Caco-2 (cell line): ENCODE measurements around the gene TALDO1. TPM values are rescaled to one million over a fixed set of nuclear protein-coding genes. Genes with fewer than 3 reads are reported as not detected.

Experiments used
- BruUV-seq: library from RNA; stranded (reverse); fragments of 400-500 nt; replicated peaks from 2 replicates; lab custom pipeline; 2021; lab: Mats Ljungman, UMichigan
- CTCF ChIA-PET: fragments of 300-600 bp; sonication (Branson Sonifier 250); formaldehyde crosslinking; loops from one replicate; lab custom pipeline; 2022; ENCODE audit warnings: antibody characterized with exemption; lab: Charles Lee
- POLR2A ChIA-PET: fragments of 300-600 bp; sonication (Branson Sonifier 250); formaldehyde crosslinking; loops from one replicate; lab custom pipeline; 2022; ENCODE audit warnings: antibody characterized with exemption; lab: Charles Lee
- DNase-seq, 2 experiments: peaks; one replicate each; pipeline versions ENCODE4 v3.0.0 to v3.0.0-alpha.2; 2020 to 2022
- H3K27me3 ChIP-seq: replicated peaks from 2 replicates; pipeline ENCODE4 v1.6.0; 2011; ENCODE audit warnings: low read length; ENCODE audit not compliant: control insufficient read depth, insufficient read depth
- H3K36me3 ChIP-seq: 2 replicates; pipeline ENCODE4 v1.5.1; 2011; ENCODE audit warnings: low read length; ENCODE audit not compliant: control insufficient read depth, insufficient read depth
- H3K4me1 ChIP-seq: fragments of 250-450 bp; sonication (Bioruptor Pico); 2 replicates; pipeline ENCODE4 v1.5.1; 2020; ENCODE audit warnings: mild to moderate bottlenecking
- H3K4me3 ChIP-seq: 2 replicates; pipeline ENCODE4 v1.5.1; 2011; ENCODE audit warnings: low read depth, mild to moderate bottlenecking, control low read depth, low read length
- H3K9me3 ChIP-seq: fragments of 250-450 bp; sonication (Bioruptor Pico); 2 replicates; pipeline ENCODE4 v1.5.1; 2020; ENCODE audit warnings: mild to moderate bottlenecking, moderate library complexity
- H3K27ac Mint-ChIP-seq: one replicate; pipeline ENCODE4 v1.8.0; 2022; ENCODE audit warnings: mixed read lengths; ENCODE audit not compliant: unreplicated experiment
- H3K27me3 Mint-ChIP-seq: one replicate; pipeline ENCODE4 v1.8.0; 2022; ENCODE audit warnings: mixed read lengths; ENCODE audit not compliant: insufficient read depth, unreplicated experiment
- H3K36me3 Mint-ChIP-seq: one replicate; pipeline ENCODE4 v1.8.0; 2022; ENCODE audit warnings: mild to moderate bottlenecking, mixed read lengths; ENCODE audit not compliant: insufficient read depth, unreplicated experiment
- H3K4me1 Mint-ChIP-seq: one replicate; pipeline ENCODE4 v1.8.0; 2022; ENCODE audit warnings: low read depth, mixed read lengths; ENCODE audit not compliant: unreplicated experiment
- H3K4me3 Mint-ChIP-seq: one replicate; pipeline ENCODE4 v1.8.0; 2022; ENCODE audit warnings: mild to moderate bottlenecking, moderate library complexity, mixed read lengths; ENCODE audit not compliant: unreplicated experiment
- H3K9me3 Mint-ChIP-seq: one replicate; pipeline ENCODE4 v1.8.0; 2022; ENCODE audit warnings: mixed read lengths; ENCODE audit not compliant: unreplicated experiment
- CTCF ChIP-seq, 2 experiments: fragments of 200-600 bp in 1 of 2; IDR thresholded peaks; 1 replicate in 1 of 2; 2 replicates in 1 of 2; pipeline versions ENCODE4 v1.5.1 to v1.8.0; 2011 to 2022; ENCODE audit warnings: antibody characterized with exemption in 1 of 2, control low read depth in 1 of 2, inconsistent platforms in 1 of 2, low read depth in 1 of 2, low read length in 1 of 2, mild to moderate bottlenecking in 1 of 2, moderate library complexity in 1 of 2; ENCODE audit not compliant: insufficient read depth in 1 of 2, severe bottlenecking in 1 of 2, unreplicated experiment in 1 of 2
- intact Hi-C: fragments of 100-400 bp; cut with micrococcal nuclease; formaldehyde crosslinking; loops from one replicate; pipeline ENCODE4 v1.10.0; 2022; ENCODE audit not compliant: unreplicated experiment
- total RNA-seq: library from RNA; stranded (reverse); gene quantifications from 2 replicates; pipeline ENCODE4 v1.2.3, GENCODE V29; 2022

Gene TALDO1
- total RNA-seq, 1 experiment from 2014 or later = 293 TPM

GRCh38 chr11:763549-764321, 16.5 kb downstream of the TALDO1 start:
- peaks cover 93% of the 10 kb centered on the region for H3K36me3 Mint-ChIP-seq
- Histone ChIP-seq H3K27me3 (no peaks in the 10 kb centered on the region), H3K9me3 (no peaks in the 10 kb centered on the region), H3K4me1 (no peaks in the 10 kb centered on the region), H3K36me3 (peaks cover 15% of the 10 kb centered on the region), H3K4me3 (no peak overlapping the region)
- H3K4me1 Mint-ChIP-seq = no peaks in the 10 kb centered on the region
- no peak for DNase-seq
- CTCF ChIA-PET = no interaction called here
- no peaks in the 10 kb centered on the region for H3K9me3 Mint-ChIP-seq
- H3K27me3 Mint-ChIP-seq = no peaks in the 10 kb centered on the region
- H3K27ac Mint-ChIP-seq = peak overlapping the region; percentile 48
- intact Hi-C loops = no loop called here
- BruUV-seq = no TSS peak
- POLR2A ChIA-PET = interaction anchor here (0.5 to 1.4 kb wide), 3 partner anchors 17 to 74 kb away, joined by 4 to 7 read pairs (median 6); partner anchors contain the start of gene TALDO1
- no peak for TF ChIP-seq CTCF (IDR thresholded peaks at IDR 0.05; ENCODE audit: insufficient read depth in 1 of 2, low read depth in 1 of 2, low read length in 1 of 2, severe bottlenecking in 1 of 2, unreplicated experiment in 1 of 2)
- no peak overlapping the region for H3K4me3 Mint-ChIP-seq

DNA sequence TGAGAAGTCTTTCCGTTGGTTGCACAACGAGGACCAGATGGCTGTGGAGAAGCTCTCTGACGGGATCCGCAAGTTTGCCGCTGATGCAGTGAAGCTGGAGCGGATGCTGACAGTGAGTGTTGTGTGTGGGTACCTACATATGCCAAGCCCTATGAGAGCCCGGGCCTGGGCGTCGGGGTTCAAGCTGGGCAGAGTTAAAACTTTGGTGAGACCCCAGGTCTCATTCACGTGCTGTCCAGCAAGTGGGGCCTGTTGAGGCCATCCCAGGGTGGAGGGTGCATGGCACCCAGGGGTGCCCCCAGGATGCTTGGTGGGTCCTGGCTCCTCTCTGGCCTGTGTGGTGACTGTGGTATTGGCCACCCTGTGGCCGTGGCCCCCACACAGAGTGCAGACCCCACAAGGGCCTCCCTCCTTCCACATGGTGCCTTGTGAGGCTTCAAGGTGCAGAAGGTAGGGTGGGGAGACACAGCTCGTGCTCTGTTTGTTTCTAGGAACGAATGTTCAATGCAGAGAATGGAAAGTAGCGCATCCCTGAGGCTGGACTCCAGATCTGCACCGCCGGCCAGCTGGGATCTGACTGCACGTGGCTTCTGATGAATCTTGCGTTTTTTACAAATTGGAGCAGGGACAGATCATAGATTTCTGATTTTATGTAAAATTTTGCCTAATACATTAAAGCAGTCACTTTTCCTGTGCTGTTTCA, 17.2 kb downstream of the TALDO1 start:
- BruUV-seq = TSS peak; percentile 17
- H3K4me3 Mint-ChIP-seq = no peak overlapping the region
- Histone ChIP-seq H3K9me3 (no peaks in the 10 kb centered on the region), H3K36me3 (peaks cover 15% of the 10 kb centered on the region), H3K4me3 (no peak overlapping the region), H3K27me3 (no peaks in the 10 kb centered on the region), H3K4me1 (no peaks in the 10 kb centered on the region)
- intact Hi-C loops = no loop called here
- POLR2A ChIA-PET = interaction anchor here (0.5 to 1.3 kb wide), 2 partner anchors 13 to 60 kb away, joined by 4 to 7 read pairs; partner anchors contain the start of gene GATD1
- no peak for DNase-seq
- H3K27me3 Mint-ChIP-seq = no peaks in the 10 kb centered on the region
- no peak for TF ChIP-seq CTCF (IDR thresholded peaks at IDR 0.05; ENCODE audit: insufficient read depth in 1 of 2, low read depth in 1 of 2, low read length in 1 of 2, severe bottlenecking in 1 of 2, unreplicated experiment in 1 of 2)
- CTCF ChIA-PET = interaction anchor here (0.7 kb wide), 1 partner anchor 8 kb away, joined by 3 read pairs; no protein-coding TSS in a partner anchor
- no peaks in the 10 kb centered on the region for H3K9me3 Mint-ChIP-seq
- peaks cover 89% of the 10 kb centered on the region for H3K36me3 Mint-ChIP-seq
- H3K4me1 Mint-ChIP-seq = no peaks in the 10 kb centered on the region
- H3K27ac Mint-ChIP-seq = peak overlapping the region; percentile 48

- Histone ChIP-seq H3K27me3 (no peaks in the 10 kb centered on the region), H3K4me3 (no peak overlapping the region), H3K4me1 (no peaks in the 10 kb centered on the region), H3K9me3 (no peaks in the 10 kb centered on the region), H3K36me3 (peaks cover 13% of the 10 kb centered on the region)
- Mint-ChIP-seq H3K36me3 (peaks cover 89% of the 10 kb centered on the region), H3K4me1 (no peaks in the 10 kb centered on the region), H3K27ac (peak overlapping the region; percentile 48), H3K4me3 (no peak overlapping the region), H3K9me3 (no peaks in the 10 kb centered on the region), H3K27me3 (no peaks in the 10 kb centered on the region)
- peak; percentile 74 to 78 for DNase-seq
- CTCF ChIA-PET = interaction anchor here (0.7 kb wide), 1 partner anchor 9 kb away, joined by 3 read pairs; no protein-coding TSS in a partner anchor
- intact Hi-C loops = no loop called here
- BruUV-seq = no TSS peak
- TF ChIP-seq CTCF (IDR thresholded peaks at IDR 0.05; ENCODE audit: insufficient read depth in 1 of 2, low read depth in 1 of 2, low read length in 1 of 2, severe bottlenecking in 1 of 2, unreplicated experiment in 1 of 2) = peak; percentile 63 to 66
- POLR2A ChIA-PET = interaction anchor here (0.5 kb wide), 1 partner anchor 12 kb away, joined by 7 read pairs; the partner anchor contains the start of gene GATD1
Measured at GRCh38 chr11:765025-765801, 17.9 kb downstream of the TALDO1 start.
